Gastrocnemius medialis (tissue), 4 donors: Measurements from ENCODE around the gene NCK1. TPM values are rescaled to one million over a fixed set of nuclear protein-coding genes. Genes with fewer than 3 reads are reported as not detected.

ENCODE experiments used
- ATAC-seq, 2 donors: fragments of 150-250 bp; one replicate each; pipeline ENCODE4 v1.9.1; 2016
- DNase-seq, 2 donors: peaks; one replicate each; pipeline ENCODE4 v3.0.0-alpha.2; 2019
- H3K27ac ChIP-seq, 4 donors: fragments of 200-600 bp; sonication (generic); 1 replicate in 1 of 4; 2 replicates in 3 of 4; pipeline ENCODE4 v1.5.1; 2016 to 2018; ENCODE audit warnings: mild to moderate bottlenecking in 2 of 4, moderate library complexity in 1 of 4
- H3K27me3 ChIP-seq, 3 donors: fragments of 200-600 bp; sonication (generic) in 2 of 3; 1 replicate in 1 of 3; 2 replicates in 2 of 3; pipeline versions ENCODE4 v1.5.1 to v1.6.0; 2016 to 2019; ENCODE audit warnings: mild to moderate bottlenecking in 1 of 3, moderate library complexity in 1 of 3
- H3K36me3 ChIP-seq, 2 donors: fragments of 200-600 bp; sonication (generic) in 1 of 2; one replicate each; pipeline ENCODE4 v1.5.1; 2017 to 2018
- H3K4me1 ChIP-seq, 2 donors: fragments of 200-600 bp; sonication (generic) in 1 of 2; one replicate each; pipeline ENCODE4 v1.5.1; 2016 to 2017; ENCODE audit warnings: mild to moderate bottlenecking in 2 of 2
- H3K4me3 ChIP-seq, 4 donors: fragments of 200-600 bp; sonication (generic) in 3 of 4; 1 replicate in 1 of 4; 2 replicates in 3 of 4; pipeline ENCODE4 v1.5.1; 2016 to 2019; ENCODE audit warnings: mild to moderate bottlenecking in 2 of 4
- H3K9me3 ChIP-seq, 3 donors: fragments of 200-600 bp; sonication (generic) in 2 of 3; 1 replicate in 1 of 3; 2 replicates in 2 of 3; pipeline ENCODE4 v1.5.1; 2016 to 2019
- POLR2A ChIP-seq, 2 donors: fragments of 450-650 bp; IDR thresholded peaks; one replicate each; pipeline ENCODE4 v1.6.1; 2017; ENCODE audit warnings: antibody characterized with exemption in 2 of 2, mild to moderate bottlenecking in 2 of 2, moderate library complexity in 2 of 2
- in situ Hi-C, 4 donors: fragments of 200-750 bp; cut with MboI; loops; one replicate each; pipeline versions ENCODE4 v1.15.0 to v1.8.0; 2017; ENCODE audit warnings: low sequenced_read_pairs in 4 of 4
- intact Hi-C: fragments of 100-400 bp; cut with DNase I; formaldehyde crosslinking; loops from one replicate; pipeline ENCODE4 v1.15.1; 2023; ENCODE audit warnings: low total_unique reads
- total RNA-seq, 4 donors: library from RNA; depleted of rRNA; stranded (reverse); fragments of >200 nt; gene quantifications; one replicate each; pipeline versions ENCODE4 v1.1.0 to v1.2.3, GENCODE V29; 2016
- TF ChIP-seq, protein P1 (sequence below), 5 experiments: fragments of 450-650 bp in 3 of 5; fragments of 200-600 bp in 2 of 5; sonication (generic) in 2 of 5; IDR thresholded peaks in 4 of 5; conservative IDR thresholded peaks in 1 of 5; 1 replicate in 4 of 5; 2 replicates in 1 of 5; pipeline ENCODE4 v1.5.1; 2016 to 2019; ENCODE audit warnings: antibody characterized with exemption in 5 of 5, mild to moderate bottlenecking in 3 of 5, moderate library complexity in 3 of 5

Gene NCK1
- total RNA-seq, 4 donors from 2014 or later = 23.5 to 36.6 (median 27.0) TPM

DNA sequence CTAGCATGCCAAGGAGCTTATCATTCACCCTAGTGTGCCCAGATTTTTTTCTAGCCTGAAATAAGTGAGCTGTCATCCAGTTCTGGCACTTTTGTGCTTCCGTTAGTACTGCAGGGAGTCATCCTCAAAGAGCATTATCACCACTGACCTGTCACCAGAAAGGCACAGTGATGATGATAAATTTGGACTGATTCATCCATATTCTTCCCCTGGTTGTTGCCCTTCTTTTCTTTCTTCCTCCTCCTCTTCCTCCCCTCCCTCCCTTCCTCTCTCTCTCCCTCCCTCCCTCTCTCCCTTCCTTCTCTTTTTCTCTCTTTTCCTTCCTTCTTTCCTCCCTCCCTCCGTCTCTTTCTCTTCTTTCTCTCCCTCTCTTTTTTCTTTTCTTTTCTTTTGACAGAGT lies 21.8 kb upstream of the NCK1 start:
- TF ChIP-seq POLR2A (IDR thresholded peaks at IDR 0.05) = no peak
- TF ChIP-seq, protein P1, sequence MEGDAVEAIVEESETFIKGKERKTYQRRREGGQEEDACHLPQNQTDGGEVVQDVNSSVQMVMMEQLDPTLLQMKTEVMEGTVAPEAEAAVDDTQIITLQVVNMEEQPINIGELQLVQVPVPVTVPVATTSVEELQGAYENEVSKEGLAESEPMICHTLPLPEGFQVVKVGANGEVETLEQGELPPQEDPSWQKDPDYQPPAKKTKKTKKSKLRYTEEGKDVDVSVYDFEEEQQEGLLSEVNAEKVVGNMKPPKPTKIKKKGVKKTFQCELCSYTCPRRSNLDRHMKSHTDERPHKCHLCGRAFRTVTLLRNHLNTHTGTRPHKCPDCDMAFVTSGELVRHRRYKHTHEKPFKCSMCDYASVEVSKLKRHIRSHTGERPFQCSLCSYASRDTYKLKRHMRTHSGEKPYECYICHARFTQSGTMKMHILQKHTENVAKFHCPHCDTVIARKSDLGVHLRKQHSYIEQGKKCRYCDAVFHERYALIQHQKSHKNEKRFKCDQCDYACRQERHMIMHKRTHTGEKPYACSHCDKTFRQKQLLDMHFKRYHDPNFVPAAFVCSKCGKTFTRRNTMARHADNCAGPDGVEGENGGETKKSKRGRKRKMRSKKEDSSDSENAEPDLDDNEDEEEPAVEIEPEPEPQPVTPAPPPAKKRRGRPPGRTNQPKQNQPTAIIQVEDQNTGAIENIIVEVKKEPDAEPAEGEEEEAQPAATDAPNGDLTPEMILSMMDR (IDR thresholded peaks at IDR 0.05 in 4 of 5, conservative IDR thresholded peaks at IDR 0.05 in 1 of 5) = no peak
- H3K27ac ChIP-seq = peak overlapping the region in 1 of 4 donors; percentile 35

DNA sequence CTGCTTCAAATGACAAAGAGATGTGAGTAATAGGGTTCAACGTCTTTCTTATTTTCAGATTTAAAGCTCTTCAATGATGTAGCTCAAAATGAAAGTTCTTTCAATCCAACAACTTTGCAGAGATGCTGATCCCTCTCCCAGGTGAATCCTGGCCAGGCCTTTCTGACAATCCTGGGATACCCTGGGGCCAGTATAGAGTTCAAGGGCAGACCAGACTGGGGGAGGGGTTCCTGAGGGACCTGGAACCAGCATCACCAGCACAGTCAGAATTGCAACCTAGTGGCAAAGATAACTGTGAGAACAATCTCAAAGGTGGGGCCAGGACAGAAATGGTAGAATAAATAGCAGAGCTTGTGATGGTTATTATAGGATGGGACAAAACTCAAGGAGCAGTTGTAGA lies 19.7 kb upstream of the NCK1 start:
- intact Hi-C loops = no loop called here
- no peak for TF ChIP-seq POLR2A (IDR thresholded peaks at IDR 0.05)
- TF ChIP-seq, protein P1 (IDR thresholded peaks at IDR 0.05 in 4 of 5, conservative IDR thresholded peaks at IDR 0.05 in 1 of 5) = no peak
- H3K4me1 ChIP-seq = peaks cover 5 to 14% of the 10 kb centered on the region in 2 donors
- no peaks in the 10 kb centered on the region for H3K9me3 ChIP-seq
- H3K27ac ChIP-seq = no peak overlapping the region
- ATAC-seq (no peak), DNase-seq (no peak)
- H3K36me3 ChIP-seq = no peaks in the 10 kb centered on the region
- no peak overlapping the region for H3K4me3 ChIP-seq
- no peaks in the 10 kb centered on the region for H3K27me3 ChIP-seq
- in situ Hi-C loops = no loop called here

More for the DNA sequence above, 21.8 kb upstream of the NCK1 start:
- DNase-seq = no peak
- ATAC-seq = no peak
- H3K36me3 ChIP-seq = no peaks in the 10 kb centered on the region
- intact Hi-C loops = no loop called here
- in situ Hi-C loops = no loop called here
- H3K9me3 ChIP-seq = no peaks in the 10 kb centered on the region
- no peak overlapping the region for H3K4me3 ChIP-seq
- H3K4me1 ChIP-seq = peaks cover 12 to 28% of the 10 kb centered on the region in 2 donors
- H3K27me3 ChIP-seq = no peaks in the 10 kb centered on the region

DNA sequence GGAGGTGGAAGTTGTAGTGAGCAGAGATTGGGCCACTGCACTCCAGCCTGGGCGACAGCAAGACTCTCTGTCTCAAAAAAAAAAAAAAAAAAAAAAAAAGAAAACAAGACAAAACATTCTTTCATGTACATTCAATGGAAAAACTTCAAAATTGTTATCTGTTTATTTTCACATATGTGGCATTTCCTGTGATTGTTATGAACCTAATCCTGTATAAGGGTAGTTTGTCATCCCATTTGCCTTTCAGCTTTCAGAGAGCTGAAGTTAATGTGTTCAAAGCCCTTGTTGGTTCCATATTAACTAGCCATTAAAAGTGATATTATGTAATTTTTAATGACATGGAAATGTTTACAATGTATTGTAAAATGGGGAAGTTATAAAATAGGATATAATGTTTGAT lies 17.3 kb upstream of the NCK1 start:
- DNase-seq (no peak), ATAC-seq (no peak)
- Histone ChIP-seq H3K4me3 (no peak overlapping the region), H3K36me3 (no peaks in the 10 kb centered on the region), H3K4me1 (peaks cover 0 to 4% of the 10 kb centered on the region in 2 donors), H3K27ac (no peak overlapping the region), H3K27me3 (no peaks in the 10 kb centered on the region), H3K9me3 (no peaks in the 10 kb centered on the region)
- in situ Hi-C loops = loop anchor here in 1 of 4 donors (5.0 kb wide), 1 partner anchor 73 kb away; no protein-coding TSS in a partner anchor
- no peak for TF ChIP-seq POLR2A (IDR thresholded peaks at IDR 0.05)
- TF ChIP-seq, protein P1 (IDR thresholded peaks at IDR 0.05 in 4 of 5, conservative IDR thresholded peaks at IDR 0.05 in 1 of 5) = no peak
- intact Hi-C loops = no loop called here

DNA sequence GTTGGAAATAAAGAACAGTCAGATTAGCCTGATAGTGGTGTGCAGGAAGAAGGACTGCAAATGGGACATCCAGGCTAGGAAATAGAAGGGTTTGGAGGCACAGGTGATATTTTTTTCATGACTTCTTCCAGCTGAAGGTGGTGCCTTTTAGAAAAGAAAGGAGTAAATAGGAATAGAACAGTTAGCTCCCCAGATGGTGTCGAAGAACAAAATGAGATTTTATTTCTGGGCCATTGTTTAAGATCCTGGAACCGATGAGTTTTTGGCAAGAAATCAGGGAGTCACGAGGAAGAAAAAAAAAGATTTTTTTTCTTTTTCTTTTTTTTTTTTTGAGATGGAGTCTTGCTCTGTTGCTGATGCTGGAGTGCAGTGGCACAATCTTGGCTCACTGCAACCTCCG lies 9.8 kb upstream of the NCK1 start:
- no peak overlapping the region for H3K4me3 ChIP-seq
- DNase-seq = no peak
- ATAC-seq = peak in 1 of 2 donors; percentile 52
- H3K27ac ChIP-seq = peak overlapping the region; percentile 24 to 67 (median 36)
- intact Hi-C loops = loop anchor here (1.0 kb wide), 1 partner anchor 66 kb away; no protein-coding TSS in a partner anchor
- TF ChIP-seq, protein P1 (IDR thresholded peaks at IDR 0.05 in 4 of 5, conservative IDR thresholded peaks at IDR 0.05 in 1 of 5) = no peak
- TF ChIP-seq POLR2A (IDR thresholded peaks at IDR 0.05) = no peak
- peaks cover 0 to 7% of the 10 kb centered on the region in 2 donors for H3K4me1 ChIP-seq
- no peaks in the 10 kb centered on the region for H3K9me3 ChIP-seq
- in situ Hi-C loops = no loop called here
- H3K36me3 ChIP-seq = peaks cover 0 to 6% of the 10 kb centered on the region in 2 donors
- no peaks in the 10 kb centered on the region for H3K27me3 ChIP-seq

DNA sequence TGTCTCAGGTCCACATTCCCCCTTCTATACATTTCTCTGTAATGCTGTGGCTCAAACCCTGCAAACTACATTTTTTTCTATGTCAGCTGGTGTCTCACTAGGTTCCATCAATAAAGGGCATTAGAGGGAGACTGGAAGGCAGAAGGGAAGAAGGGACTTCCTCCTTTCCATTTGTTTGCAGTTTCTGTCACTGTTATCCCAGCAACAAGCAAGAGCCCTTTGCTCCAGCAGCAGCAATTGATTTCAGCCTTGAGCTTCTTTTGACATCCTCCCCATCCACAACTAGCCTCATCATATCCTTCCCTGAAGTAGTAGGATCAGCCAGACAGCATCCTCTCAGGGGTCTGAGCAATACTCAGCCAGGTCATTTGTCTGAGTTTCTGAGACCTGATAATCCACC lies 5.3 kb upstream of the NCK1 start:
- H3K36me3 ChIP-seq = peaks cover 0 to 6% of the 10 kb centered on the region in 2 donors
- H3K9me3 ChIP-seq = no peaks in the 10 kb centered on the region
- H3K4me1 ChIP-seq = peaks cover 14 to 19% of the 10 kb centered on the region in 2 donors
- H3K27me3 ChIP-seq = no peaks in the 10 kb centered on the region
- intact Hi-C loops (no loop called here), in situ Hi-C loops (no loop called here)
- TF ChIP-seq, protein P1 (IDR thresholded peaks at IDR 0.05 in 4 of 5, conservative IDR thresholded peaks at IDR 0.05 in 1 of 5) = no peak
- TF ChIP-seq POLR2A (IDR thresholded peaks at IDR 0.05) = no peak
- ATAC-seq (no peak), DNase-seq (no peak)
- peak overlapping the region in 2 of 4 donors; percentile 14 to 39 for H3K27ac ChIP-seq
- no peak overlapping the region for H3K4me3 ChIP-seq
